Stimulated activated CD8-positive, alpha-beta memory T cell treated with anti-CD3 and anti-CD28 coated beads, Interleukin-4, amount 100 ng/mL, for 4 hours (primary cell): Measurements from ENCODE around the gene FITM2.

Source experiments
- DNase-seq, 2 donors: peaks; one replicate each; pipeline ENCODE4 v3.0.0-alpha.2; 2020; ENCODE audit warnings: low read depth in 2 of 2, low spot score in 1 of 2

FITM2 gene

GRCh38 chr20:44284032-44284431, 27.0 kb downstream of the FITM2 start:
- DNase-seq: no peak

GRCh38 chr20:44282192-44282591, 28.8 kb downstream of the FITM2 start:
- DNase-seq: no peak

- no peak for DNase-seq
Observed at GRCh38 chr20:44280387-44280786, 30.6 kb downstream of the FITM2 start.

- no peak for DNase-seq
Observed at GRCh38 chr20:44279228-44279627, 31.8 kb downstream of the FITM2 start.

GRCh38 chr20:44274303-44275017, 36.5 kb downstream of the FITM2 start:
- DNase-seq: no peak

GRCh38 chr20:44273231-44274215, 37.5 kb downstream of the FITM2 start:
- DNase-seq: no peak

- no peak for DNase-seq
Observed at GRCh38 chr20:44271915-44272663, 38.9 kb downstream of the FITM2 start.

GRCh38 chr20:44268802-44269201, 42.2 kb downstream of the FITM2 start:
- DNase-seq: no peak

- no peak for DNase-seq
Observed at GRCh38 chr20:44264287-44264686, 46.7 kb downstream of the FITM2 start.

- DNase-seq: no peak
Observed at GRCh38 chr20:44258226-44258890, 52.6 kb downstream of the FITM2 start.

GRCh38 chr20:44256961-44257360, 54.0 kb downstream of the FITM2 start:
- no peak for DNase-seq

- DNase-seq: no peak
Observed at GRCh38 chr20:44255942-44256341, 55.1 kb downstream of the FITM2 start.

- DNase-seq: no peak
Observed at GRCh38 chr20:44254073-44254472, 56.9 kb downstream of the FITM2 start.

GRCh38 chr20:44253528-44253927, 57.5 kb downstream of the FITM2 start:
- no peak for DNase-seq
